Breast epithelium (tissue), 3 donors: Measurements from ENCODE around the gene NLRP11.

Experiments used
- POLR2A ChIP-seq: fragments of 450-650 bp; IDR thresholded peaks from one replicate; pipeline ENCODE4 v1.6.1; 2016; ENCODE audit warnings: antibody characterized with exemption, mild to moderate bottlenecking, moderate library complexity
- POLR2AphosphoS5 ChIP-seq, 3 donors: sonication (generic); formaldehyde crosslinking; IDR thresholded peaks; one replicate each; pipeline ENCODE4 v1.6.1; 2017; ENCODE audit warnings: antibody characterized with exemption in 3 of 3
- TF ChIP-seq, protein P1 (sequence below), 3 donors: fragments of 450-650 bp; IDR thresholded peaks; one replicate each; pipeline ENCODE4 v1.5.1; 2016 to 2017; ENCODE audit warnings: antibody characterized with exemption in 3 of 3, mild to moderate bottlenecking in 3 of 3, moderate library complexity in 3 of 3

DNA sequence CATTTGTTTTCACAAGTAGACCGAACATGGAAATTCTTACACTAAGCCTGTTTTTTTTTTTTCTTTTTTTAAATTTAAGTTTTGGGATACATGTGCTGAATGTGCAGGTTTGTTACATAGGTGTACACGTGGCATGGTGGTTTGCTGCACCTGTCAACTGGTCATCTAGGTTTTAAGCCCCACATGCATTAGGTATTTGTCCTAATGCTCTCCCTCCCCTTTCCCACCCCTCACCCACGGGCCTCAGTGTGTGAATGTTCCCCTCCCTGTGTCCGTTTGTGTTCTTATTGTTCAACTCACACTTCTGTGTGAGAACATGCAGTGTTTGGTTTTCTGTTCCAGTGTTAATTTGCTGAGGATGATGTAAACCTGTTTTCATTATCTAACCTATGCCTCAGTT lies 7.1 kb upstream of the NLRP11 start:
- TF ChIP-seq, protein P1, sequence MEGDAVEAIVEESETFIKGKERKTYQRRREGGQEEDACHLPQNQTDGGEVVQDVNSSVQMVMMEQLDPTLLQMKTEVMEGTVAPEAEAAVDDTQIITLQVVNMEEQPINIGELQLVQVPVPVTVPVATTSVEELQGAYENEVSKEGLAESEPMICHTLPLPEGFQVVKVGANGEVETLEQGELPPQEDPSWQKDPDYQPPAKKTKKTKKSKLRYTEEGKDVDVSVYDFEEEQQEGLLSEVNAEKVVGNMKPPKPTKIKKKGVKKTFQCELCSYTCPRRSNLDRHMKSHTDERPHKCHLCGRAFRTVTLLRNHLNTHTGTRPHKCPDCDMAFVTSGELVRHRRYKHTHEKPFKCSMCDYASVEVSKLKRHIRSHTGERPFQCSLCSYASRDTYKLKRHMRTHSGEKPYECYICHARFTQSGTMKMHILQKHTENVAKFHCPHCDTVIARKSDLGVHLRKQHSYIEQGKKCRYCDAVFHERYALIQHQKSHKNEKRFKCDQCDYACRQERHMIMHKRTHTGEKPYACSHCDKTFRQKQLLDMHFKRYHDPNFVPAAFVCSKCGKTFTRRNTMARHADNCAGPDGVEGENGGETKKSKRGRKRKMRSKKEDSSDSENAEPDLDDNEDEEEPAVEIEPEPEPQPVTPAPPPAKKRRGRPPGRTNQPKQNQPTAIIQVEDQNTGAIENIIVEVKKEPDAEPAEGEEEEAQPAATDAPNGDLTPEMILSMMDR (IDR thresholded peaks at IDR 0.05), result no peak
- TF ChIP-seq POLR2AphosphoS5 (IDR thresholded peaks at IDR 0.05) (no peak), POLR2A (no peak)
